Neuronal stem cell (in vitro differentiated cells): ENCODE measurements around the gene FGFRL1.
A peak's percentile ranks its signal among the peaks of the same experiment; 100 is the strongest.

ENCODE experiments used
- DNase-seq: peaks from one replicate; pipeline ENCODE4 v3.0.0-alpha.2; 2013; ENCODE audit warnings: low spot score
- H2AFZ ChIP-seq: one replicate; pipeline ENCODE4 v1.6.1; 2013; ENCODE audit warnings: mild to moderate bottlenecking, low read length, inconsistent platforms
- H2AK5ac ChIP-seq: 2 replicates; pipeline ENCODE4 v1.6.1; 2013; ENCODE audit warnings: low read depth, mild to moderate bottlenecking, inconsistent platforms, low read length, moderate library complexity, mixed read lengths
- H2BK120ac ChIP-seq: 2 replicates; pipeline ENCODE4 v1.6.1; 2013; ENCODE audit warnings: low read depth, mild to moderate bottlenecking, inconsistent platforms, low read length, moderate library complexity, mixed read lengths
- H2BK12ac ChIP-seq: one replicate; pipeline ENCODE4 v1.6.1; 2013; ENCODE audit warnings: low read length, inconsistent platforms
- H2BK15ac ChIP-seq: 2 replicates; pipeline ENCODE4 v1.6.1; 2013; ENCODE audit warnings: mild to moderate bottlenecking, low read length, inconsistent platforms, mixed read lengths
- H2BK5ac ChIP-seq: one replicate; pipeline ENCODE4 v1.6.1; 2013; ENCODE audit warnings: inconsistent platforms, mild to moderate bottlenecking, low read length, moderate library complexity
- H3K14ac ChIP-seq: one replicate; pipeline ENCODE4 v1.6.1; 2013; ENCODE audit warnings: low read length, inconsistent platforms
- H3K18ac ChIP-seq: 2 replicates; pipeline ENCODE4 v1.6.1; 2013; ENCODE audit warnings: low read length, inconsistent platforms
- H3K23ac ChIP-seq: 2 replicates; pipeline ENCODE4 v1.6.1; 2013; ENCODE audit warnings: low read depth, mild to moderate bottlenecking, mixed read lengths, low read length, inconsistent platforms; ENCODE audit not compliant: poor library complexity
- H3K27ac ChIP-seq: replicated peaks from 3 replicates; pipeline ENCODE4 v1.5.1; 2013; ENCODE audit warnings: low read length, inconsistent platforms
- H3K27me3 ChIP-seq, 3 experiments: 2 replicates each; pipeline ENCODE4 v1.6.1; 2013; ENCODE audit warnings: low read length in 3 of 3, mild to moderate bottlenecking in 2 of 3, inconsistent platforms in 1 of 3, low read depth in 1 of 3, mixed read lengths in 1 of 3, moderate library complexity in 1 of 3; ENCODE audit not compliant: control insufficient read depth in 3 of 3, insufficient read depth in 3 of 3
- H3K36me3 ChIP-seq, 2 donors: replicated peaks in 1 of 2; 2 replicates each; pipeline ENCODE4 v1.6.1; 2013; ENCODE audit warnings: low read length in 2 of 2; ENCODE audit not compliant: control insufficient read depth in 2 of 2, insufficient read depth in 2 of 2
- H3K4ac ChIP-seq: 2 replicates; pipeline ENCODE4 v1.6.1; 2013; ENCODE audit warnings: inconsistent platforms, mild to moderate bottlenecking, low read length, moderate library complexity
- H3K4me1 ChIP-seq, 2 donors: 1 replicate in 1 of 2; 2 replicates in 1 of 2; pipeline ENCODE4 v1.6.1; 2013; ENCODE audit warnings: low read length in 2 of 2, low read depth in 1 of 2; ENCODE audit not compliant: control insufficient read depth in 2 of 2, insufficient read depth in 1 of 2
- H3K4me2 ChIP-seq: one replicate; pipeline ENCODE4 v1.6.1; 2013; ENCODE audit warnings: mild to moderate bottlenecking, low read length, inconsistent platforms; ENCODE audit not compliant: insufficient read depth, poor library complexity, severe bottlenecking
- H3K4me3 ChIP-seq, 2 donors: 2 replicates each; pipeline ENCODE4 v1.5.1; 2013; ENCODE audit warnings: low read length in 2 of 2, mild to moderate bottlenecking in 2 of 2, inconsistent platforms in 1 of 2, moderate library complexity in 1 of 2
- H3K79me1 ChIP-seq: one replicate; pipeline ENCODE4 v1.6.1; 2013; ENCODE audit warnings: low read depth, mild to moderate bottlenecking, inconsistent platforms, low read length, moderate library complexity
- H3K9ac ChIP-seq: one replicate; pipeline ENCODE4 v1.6.1; 2013; ENCODE audit warnings: mild to moderate bottlenecking, low read depth, low read length, inconsistent platforms; ENCODE audit not compliant: poor library complexity
- H3K9me3 ChIP-seq, 2 donors: replicated peaks in 1 of 2; 2 replicates each; pipeline versions ENCODE3 to v1.6.1; 2013; ENCODE audit warnings: low read length in 2 of 2, mild to moderate bottlenecking in 2 of 2, inconsistent platforms in 1 of 2, low read depth in 1 of 2, mixed read lengths in 1 of 2, moderate library complexity in 1 of 2; ENCODE audit not compliant: control insufficient read depth in 2 of 2, insufficient read depth in 1 of 2
- H4K8ac ChIP-seq: one replicate; pipeline ENCODE4 v1.6.1; 2013; ENCODE audit warnings: low read depth, mild to moderate bottlenecking, inconsistent platforms, low read length, moderate library complexity
- H4K91ac ChIP-seq: one replicate; pipeline ENCODE4 v1.6.1; 2013; ENCODE audit warnings: low read length, low read depth, mild to moderate bottlenecking, inconsistent platforms; ENCODE audit not compliant: poor library complexity
- WGBS, 2 donors: extraction: QIAGEN DNeasy Blood & Tissue Kit; methylation state at CpG; one replicate each; pipeline ENCODE4 v1.1.7; 2013; ENCODE audit warnings: missing lambda C conversion rate in 2 of 2, mixed read lengths in 1 of 2; ENCODE audit not compliant: insufficient read length in 2 of 2, insufficient replicate concordance in 1 of 2; ENCODE audit errors: extremely low coverage in 2 of 2; 5-methylcytosine and 5-hydroxymethylcytosine counted together

FGFRL1 gene

DNA sequence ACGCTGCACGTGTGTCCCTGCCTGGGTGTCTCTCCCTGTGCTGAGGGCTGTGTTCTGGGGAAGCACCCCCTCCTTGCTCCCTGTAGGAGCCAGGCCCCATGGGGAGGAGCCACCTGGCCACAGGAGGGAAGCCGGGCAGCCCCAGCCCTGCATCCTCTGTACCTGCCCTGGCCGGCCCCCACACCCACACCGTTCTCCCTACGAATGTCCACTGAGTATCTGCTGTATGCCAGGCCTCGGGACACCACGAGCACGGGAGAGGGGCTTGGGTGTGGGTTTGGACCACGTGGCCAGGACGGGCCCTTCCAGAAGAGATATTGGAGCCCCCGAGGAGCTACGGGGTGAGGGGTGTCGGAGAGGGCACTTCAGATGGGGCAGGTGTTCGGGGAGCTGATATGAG, 6.3 kb downstream of the FGFRL1 start:
- H3K23ac ChIP-seq, result peak overlapping the region; percentile 73
- H3K36me3 ChIP-seq, result peaks cover 9 to 24% of the 10 kb centered on the region in 2 donors
- no peak overlapping the region for H3K4ac ChIP-seq
- H3K79me1 ChIP-seq, result peaks cover 51% of the 10 kb centered on the region
- H3K18ac ChIP-seq, result peak overlapping the region; percentile 93
- no peak overlapping the region for H3K27ac ChIP-seq
- no peak overlapping the region for H2AFZ ChIP-seq
- H3K14ac ChIP-seq, result peak overlapping the region; percentile 89
- no peak overlapping the region for H4K91ac ChIP-seq
- peaks cover 53 to 56% of the 10 kb centered on the region in 2 donors for H3K4me1 ChIP-seq
- DNase-seq, result no peak
- peak overlapping the region; percentile 41 for H2BK120ac ChIP-seq
- H3K9me3 ChIP-seq, result no peaks in the 10 kb centered on the region
- H2BK12ac ChIP-seq, result peak overlapping the region; percentile 97
- H3K27me3 ChIP-seq, result no peaks in the 10 kb centered on the region
- peak overlapping the region; percentile 82 for H2BK5ac ChIP-seq
- peak overlapping the region; percentile 98 for H2AK5ac ChIP-seq
- no peak overlapping the region for H3K4me3 ChIP-seq
- H3K9ac ChIP-seq, result peak overlapping the region; percentile 77
- H3K4me2 ChIP-seq, result peak overlapping the region; percentile 2
- H2BK15ac ChIP-seq, result peak overlapping the region; percentile 98
- H4K8ac ChIP-seq, result no peak overlapping the region
- no CpG with 5 or more reads among the region's 15 CpGs for WGBS, 2 donors

DNA sequence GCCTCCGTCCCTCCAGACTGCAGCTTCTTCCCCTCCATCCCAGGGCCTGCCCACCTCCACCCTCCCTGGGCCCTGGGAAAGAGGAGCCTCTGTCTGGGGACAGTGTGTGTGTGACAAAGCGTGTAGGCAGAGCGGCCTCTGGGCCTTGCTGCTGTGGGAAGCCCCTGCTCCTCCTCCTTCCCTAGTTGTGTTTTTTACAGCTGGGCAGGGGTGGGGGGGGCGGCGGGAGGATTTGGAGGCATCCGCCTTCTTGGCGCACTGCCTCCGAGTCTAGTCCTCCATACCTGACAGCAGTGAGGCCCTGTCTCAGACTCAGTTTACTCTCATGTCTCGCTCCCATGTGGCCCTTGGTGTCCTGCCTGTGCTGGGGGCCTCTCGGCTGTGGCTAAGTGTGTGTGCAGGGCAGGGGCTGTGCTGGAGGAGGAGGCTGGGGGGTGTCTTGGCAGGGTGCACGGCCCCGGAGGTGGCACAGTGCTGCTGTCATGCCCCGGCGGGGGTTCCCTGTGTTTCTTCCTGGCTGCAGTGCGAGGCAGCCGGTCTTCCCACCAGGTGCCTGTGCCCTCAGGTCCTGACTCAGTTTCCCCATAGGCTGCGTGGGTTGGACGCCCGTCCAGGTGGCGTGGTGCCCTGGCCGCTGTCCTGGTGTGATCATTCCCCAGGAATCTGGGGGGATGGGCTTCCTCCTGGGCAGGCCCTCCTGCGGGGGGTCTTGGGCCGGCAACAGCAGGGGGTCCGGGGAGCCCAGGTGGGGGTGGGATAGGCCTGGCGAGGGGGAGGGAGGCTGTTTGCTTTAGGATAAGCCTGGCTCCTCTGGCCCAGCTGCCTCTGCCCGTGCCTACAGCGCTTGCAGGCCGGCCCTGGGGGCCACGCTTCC, 7.0 kb downstream of the FGFRL1 start:
- H3K14ac ChIP-seq, result peak overlapping the region; percentile 89
- H3K18ac ChIP-seq, result peak overlapping the region; percentile 94
- peak overlapping the region; percentile 82 for H2BK5ac ChIP-seq
- H3K23ac ChIP-seq, result peak overlapping the region; percentile 73
- peaks cover 6 to 17% of the 10 kb centered on the region in 2 donors for H3K36me3 ChIP-seq
- no CpG with 5 or more reads among the region's 29 CpGs for WGBS, 2 donors
- no peak overlapping the region for H3K4me2 ChIP-seq
- H2BK15ac ChIP-seq, result peak overlapping the region; percentile 98
- H4K8ac ChIP-seq, result no peak overlapping the region
- peak overlapping the region; percentile 50 for H3K27ac ChIP-seq
- DNase-seq, result no peak
- peak overlapping the region; percentile 95 for H2BK120ac ChIP-seq
- H2AFZ ChIP-seq, result no peak overlapping the region
- H3K4me1 ChIP-seq, result peaks cover 51 to 53% of the 10 kb centered on the region in 2 donors
- no peak overlapping the region for H3K4ac ChIP-seq
- H2AK5ac ChIP-seq, result peak overlapping the region; percentile 98
- peaks cover 51% of the 10 kb centered on the region for H3K79me1 ChIP-seq
- no peaks in the 10 kb centered on the region for H3K27me3 ChIP-seq
- H3K9me3 ChIP-seq, result no peaks in the 10 kb centered on the region
- peak overlapping the region; percentile 82 for H2BK12ac ChIP-seq
- H4K91ac ChIP-seq, result no peak overlapping the region
- peak overlapping the region; percentile 77 for H3K9ac ChIP-seq
- no peak overlapping the region for H3K4me3 ChIP-seq

DNA sequence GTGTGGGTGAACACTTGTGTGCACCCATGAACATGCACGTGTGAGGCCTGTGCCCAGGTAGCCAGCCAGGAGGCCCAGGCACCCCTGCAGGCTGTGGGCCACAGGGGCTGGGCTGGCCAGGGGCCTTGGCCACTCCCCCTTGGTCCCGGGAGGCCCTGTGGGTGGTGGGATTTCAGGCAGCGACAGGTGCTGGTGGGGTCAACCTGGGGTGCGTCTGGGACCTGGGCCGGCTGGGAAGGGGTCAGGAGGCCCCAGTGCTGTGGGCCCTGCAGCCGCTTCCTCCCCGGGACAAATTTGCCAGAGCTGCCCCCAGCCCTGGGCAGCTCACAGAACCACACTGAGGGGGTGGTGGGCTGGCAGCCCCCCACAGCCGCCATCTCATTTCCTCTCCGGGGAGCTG, 7.9 kb downstream of the FGFRL1 start:
- no CpG with 5 or more reads among the region's 9 CpGs for WGBS, 2 donors

More for the DNA sequence above, 7.9 kb downstream of the FGFRL1 start:
- peak overlapping the region; percentile 95 for H2BK120ac ChIP-seq
- no peak overlapping the region for H4K8ac ChIP-seq
- H2AK5ac ChIP-seq, result peak overlapping the region; percentile 98
- peak overlapping the region; percentile 94 for H3K18ac ChIP-seq
- H2BK5ac ChIP-seq, result peak overlapping the region; percentile 42
- peak overlapping the region; percentile 95 for H3K4ac ChIP-seq
- peak overlapping the region; percentile 73 for H2BK12ac ChIP-seq
- no peak for DNase-seq
- H3K9me3 ChIP-seq, result no peaks in the 10 kb centered on the region
- H3K27me3 ChIP-seq, result no peaks in the 10 kb centered on the region
- peak overlapping the region; percentile 22 for H4K91ac ChIP-seq
- no peak overlapping the region for H2AFZ ChIP-seq
- H3K9ac ChIP-seq, result peak overlapping the region; percentile 75
- H3K23ac ChIP-seq, result peak overlapping the region; percentile 52
- peaks cover 6 to 15% of the 10 kb centered on the region in 2 donors for H3K36me3 ChIP-seq
- H3K4me2 ChIP-seq, result peak overlapping the region; percentile 14
- peaks cover 44% of the 10 kb centered on the region in 2 donors for H3K4me1 ChIP-seq
- H3K79me1 ChIP-seq, result peaks cover 54% of the 10 kb centered on the region
- H3K4me3 ChIP-seq, result no peak overlapping the region
- peak overlapping the region; percentile 25 for H3K14ac ChIP-seq
- peak overlapping the region; percentile 50 for H3K27ac ChIP-seq
- peak overlapping the region; percentile 98 for H2BK15ac ChIP-seq
